ENCODE results near the gene ARAP3. TPM values are rescaled to one million over a fixed set of nuclear protein-coding genes. Genes with fewer than 3 reads are reported as not detected.

The ARAP3 gene
- total and polyA plus RNA-seq, 9 of the 15 experiments (the other 6 are each of a cell fraction or from before 2014, with no cell fraction given), result 0.83 to 25.7 (median 6.4) TPM

DNA sequence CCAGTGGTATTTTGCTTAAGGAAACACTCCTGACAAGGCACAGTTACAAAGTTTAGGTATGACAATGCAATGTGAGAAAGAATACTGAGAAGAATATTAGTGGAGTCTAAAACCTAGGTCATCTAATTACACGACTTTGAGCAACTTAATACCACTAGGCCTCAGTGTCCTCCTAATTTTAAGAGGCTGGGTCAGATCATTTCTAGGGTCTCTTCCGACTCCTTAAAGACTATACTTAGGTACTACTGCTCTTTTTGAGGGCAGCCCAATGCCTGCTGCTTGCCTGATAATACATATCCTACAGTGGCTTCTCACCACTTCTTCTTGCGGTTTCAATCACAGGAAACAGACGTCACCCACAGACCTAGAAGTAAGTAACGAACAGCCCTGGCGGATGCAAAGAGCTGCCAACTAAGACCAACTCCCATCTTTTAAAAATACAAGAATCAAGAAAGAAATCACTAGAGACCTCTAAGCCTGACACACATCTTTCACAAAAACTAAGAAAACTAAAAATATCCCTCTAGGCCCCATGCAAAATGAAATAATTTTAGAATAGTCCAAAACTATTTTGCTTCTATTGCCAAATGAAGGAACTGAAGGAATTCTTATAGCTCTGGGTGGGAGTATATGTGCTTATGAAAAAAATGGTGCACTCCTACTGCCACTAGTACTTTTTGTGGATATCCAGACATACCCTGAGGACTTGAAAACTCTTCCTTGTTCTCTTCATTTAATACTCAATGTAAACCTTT, 76.3 kb downstream of the ARAP3 start (continued):
- TF ChIP-seq NFE2L1 (tag; IDR thresholded peaks at IDR 0.05; ENCODE audit: borderline replicate concordance, low read depth), result no peak
- peak; percentile 97 for TF ChIP-seq ARID1B (IDR thresholded peaks at IDR 0.05)
- TF ChIP-seq POLR2AphosphoS2 (IDR thresholded peaks at IDR 0.05; ENCODE audit: low read length), result no peak
- TF ChIP-seq, protein P1, sequence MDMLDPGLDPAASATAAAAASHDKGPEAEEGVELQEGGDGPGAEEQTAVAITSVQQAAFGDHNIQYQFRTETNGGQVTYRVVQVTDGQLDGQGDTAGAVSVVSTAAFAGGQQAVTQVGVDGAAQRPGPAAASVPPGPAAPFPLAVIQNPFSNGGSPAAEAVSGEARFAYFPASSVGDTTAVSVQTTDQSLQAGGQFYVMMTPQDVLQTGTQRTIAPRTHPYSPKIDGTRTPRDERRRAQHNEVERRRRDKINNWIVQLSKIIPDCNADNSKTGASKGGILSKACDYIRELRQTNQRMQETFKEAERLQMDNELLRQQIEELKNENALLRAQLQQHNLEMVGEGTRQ (CRISPR knock-in tag; IDR thresholded peaks at IDR 0.05), result no peak
- no peak for TF ChIP-seq RAD51 (IDR thresholded peaks at IDR 0.05; ENCODE audit: borderline replicate concordance, low read depth)
- no peak for TF ChIP-seq RBM39 (optimal IDR thresholded peaks at IDR 0.05; ENCODE audit: low read depth, low read length)
- TF ChIP-seq RBM25 (IDR thresholded peaks at IDR 0.05; ENCODE audit: low read depth, low read length, severe bottlenecking), result no peak
- TF ChIP-seq SRSF1 (IDR thresholded peaks at IDR 0.05; ENCODE audit: low read depth, low read length), result no peak
- no peak for TF ChIP-seq ZNF589 (CRISPR knock-in tag; IDR thresholded peaks at IDR 0.05; ENCODE audit: low read depth)
- no peak for TF ChIP-seq SETDB1 (IDR thresholded peaks at IDR 0.05; ENCODE audit: low read length)
- TF ChIP-seq NUFIP1 (IDR thresholded peaks at IDR 0.05; ENCODE audit: partially characterized antibody), result no peak
- no peak for TF ChIP-seq SRSF9 (IDR thresholded peaks at IDR 0.05; ENCODE audit: borderline replicate concordance, low read depth, low read length)
- no peak for TF ChIP-seq PTRF (tag; IDR thresholded peaks at IDR 0.05)
- TF ChIP-seq, protein P2, sequence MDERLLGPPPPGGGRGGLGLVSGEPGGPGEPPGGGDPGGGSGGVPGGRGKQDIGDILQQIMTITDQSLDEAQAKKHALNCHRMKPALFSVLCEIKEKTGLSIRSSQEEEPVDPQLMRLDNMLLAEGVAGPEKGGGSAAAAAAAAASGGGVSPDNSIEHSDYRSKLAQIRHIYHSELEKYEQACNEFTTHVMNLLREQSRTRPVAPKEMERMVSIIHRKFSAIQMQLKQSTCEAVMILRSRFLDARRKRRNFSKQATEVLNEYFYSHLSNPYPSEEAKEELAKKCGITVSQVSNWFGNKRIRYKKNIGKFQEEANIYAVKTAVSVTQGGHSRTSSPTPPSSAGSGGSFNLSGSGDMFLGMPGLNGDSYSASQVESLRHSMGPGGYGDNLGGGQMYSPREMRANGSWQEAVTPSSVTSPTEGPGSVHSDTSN (CRISPR knock-in tag; IDR thresholded peaks at IDR 0.05; ENCODE audit: low read depth), result no peak
- TF ChIP-seq, protein P2 (tag; conservative IDR thresholded peaks at IDR 0.05; ENCODE audit: low read depth), result peak; percentile 50
- no peak for TF ChIP-seq ZNF124 (CRISPR knock-in tag; IDR thresholded peaks at IDR 0.05)
- TF ChIP-seq SP2 (IDR thresholded peaks at IDR 0.05; ENCODE audit: extremely low read depth, low read depth, low read length, poor library complexity, severe bottlenecking), result no peak
- no peak for TF ChIP-seq ZNF76 (CRISPR knock-in tag; IDR thresholded peaks at IDR 0.05; ENCODE audit: borderline replicate concordance)
- TF ChIP-seq ETV6 (IDR thresholded peaks at IDR 0.05; ENCODE audit: borderline replicate concordance in 1 of 2, low read depth in 2 of 2, low read length in 1 of 2), result no peak; a peak in 1 of 4 replicates
- no peak for TF ChIP-seq ETV6 (CRISPR knock-in tag; IDR thresholded peaks at IDR 0.05; ENCODE audit: borderline replicate concordance)
- TF ChIP-seq CBX1 (IDR thresholded peaks at IDR 0.05; ENCODE audit: low read depth), result no peak
- TF ChIP-seq SREBF2 (CRISPR knock-in tag; IDR thresholded peaks at IDR 0.05), result no peak
- TF ChIP-seq, protein P3, sequence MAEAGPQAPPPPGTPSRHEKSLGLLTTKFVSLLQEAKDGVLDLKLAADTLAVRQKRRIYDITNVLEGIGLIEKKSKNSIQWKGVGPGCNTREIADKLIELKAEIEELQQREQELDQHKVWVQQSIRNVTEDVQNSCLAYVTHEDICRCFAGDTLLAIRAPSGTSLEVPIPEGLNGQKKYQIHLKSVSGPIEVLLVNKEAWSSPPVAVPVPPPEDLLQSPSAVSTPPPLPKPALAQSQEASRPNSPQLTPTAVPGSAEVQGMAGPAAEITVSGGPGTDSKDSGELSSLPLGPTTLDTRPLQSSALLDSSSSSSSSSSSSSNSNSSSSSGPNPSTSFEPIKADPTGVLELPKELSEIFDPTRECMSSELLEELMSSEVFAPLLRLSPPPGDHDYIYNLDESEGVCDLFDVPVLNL (CRISPR knock-in tag; IDR thresholded peaks at IDR 0.05; ENCODE audit: low read depth), result no peak
- TF ChIP-seq ETV5 (CRISPR knock-in tag; IDR thresholded peaks at IDR 0.05; ENCODE audit: low read depth), result peak; percentile 93
- no peak for TF ChIP-seq CHD2 (IDR thresholded peaks at IDR 0.05; ENCODE audit: low read depth, low read length)
- TF ChIP-seq ZNF274 (IDR thresholded peaks at IDR 0.05; ENCODE audit: borderline replicate concordance, low read depth, low read length), result no peak

Data from K562 (cell line).